ENCODE results near the gene MRPS10.
"Not testable (repeated sequence)": the region's sequence is repeated elsewhere in the genome, so short reads cannot be mapped to it uniquely, and the experiment has no call there.

MRPS10 gene

GRCh38 chr6:42171813-42172581 is 45.7 kb downstream of the MRPS10 start:
- no peak for FAIRE-seq

GRCh38 chr6:42169780-42170179 is 47.9 kb downstream of the MRPS10 start:
- FAIRE-seq, result not testable (repeated sequence)

GRCh38 chr6:42168650-42169049 is 49.0 kb downstream of the MRPS10 start:
- no peak for FAIRE-seq

GRCh38 chr6:42166444-42167141 is 51.1 kb downstream of the MRPS10 start:
- no peak for FAIRE-seq

- no peak for FAIRE-seq
Measured at GRCh38 chr6:42165016-42165415, 52.6 kb downstream of the MRPS10 start.

- FAIRE-seq, result no peak
Measured at GRCh38 chr6:42163981-42164380, 53.7 kb downstream of the MRPS10 start.

GRCh38 chr6:42162812-42163211 is 54.8 kb downstream of the MRPS10 start:
- FAIRE-seq, result no peak

- no peak for FAIRE-seq
Measured at GRCh38 chr6:42162384-42162783, 55.3 kb downstream of the MRPS10 start.

GRCh38 chr6:42159431-42160024 is 58.1 kb downstream of the MRPS10 start:
- FAIRE-seq, result no peak

- FAIRE-seq, result no peak
Measured at GRCh38 chr6:42158631-42159030, 59.0 kb downstream of the MRPS10 start.

GRCh38 chr6:42158011-42158410 is 59.6 kb downstream of the MRPS10 start:
- no peak for FAIRE-seq
